ENCODE measurements around the gene NLK.

- TF ChIP-seq, protein P1, sequence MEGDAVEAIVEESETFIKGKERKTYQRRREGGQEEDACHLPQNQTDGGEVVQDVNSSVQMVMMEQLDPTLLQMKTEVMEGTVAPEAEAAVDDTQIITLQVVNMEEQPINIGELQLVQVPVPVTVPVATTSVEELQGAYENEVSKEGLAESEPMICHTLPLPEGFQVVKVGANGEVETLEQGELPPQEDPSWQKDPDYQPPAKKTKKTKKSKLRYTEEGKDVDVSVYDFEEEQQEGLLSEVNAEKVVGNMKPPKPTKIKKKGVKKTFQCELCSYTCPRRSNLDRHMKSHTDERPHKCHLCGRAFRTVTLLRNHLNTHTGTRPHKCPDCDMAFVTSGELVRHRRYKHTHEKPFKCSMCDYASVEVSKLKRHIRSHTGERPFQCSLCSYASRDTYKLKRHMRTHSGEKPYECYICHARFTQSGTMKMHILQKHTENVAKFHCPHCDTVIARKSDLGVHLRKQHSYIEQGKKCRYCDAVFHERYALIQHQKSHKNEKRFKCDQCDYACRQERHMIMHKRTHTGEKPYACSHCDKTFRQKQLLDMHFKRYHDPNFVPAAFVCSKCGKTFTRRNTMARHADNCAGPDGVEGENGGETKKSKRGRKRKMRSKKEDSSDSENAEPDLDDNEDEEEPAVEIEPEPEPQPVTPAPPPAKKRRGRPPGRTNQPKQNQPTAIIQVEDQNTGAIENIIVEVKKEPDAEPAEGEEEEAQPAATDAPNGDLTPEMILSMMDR (conservative IDR thresholded peaks at IDR 0.05; ENCODE audit: low read length): no peak
- no peak for TF ChIP-seq EZH2phosphoT487 (IDR thresholded peaks at IDR 0.05; ENCODE audit: borderline replicate concordance)
These were observed 78.3 kb downstream of the NLK start for GRCh38 chr17:28120766-28121165.

Measured in Loucy (cell line).